Cerebellar cortex (tissue), 1 donor: ENCODE data around the gene ZMYND19.
A peak's percentile ranks its signal among the peaks of the same experiment; 100 is the strongest.
"Not testable (repeated sequence)": the region's sequence is repeated elsewhere in the genome, so short reads cannot be mapped to it uniquely, and the experiment has no call there.

Experiments
- DNase-seq: peaks from one replicate; pipeline ENCODE4 v3.0.0-alpha.2; 2015; ENCODE audit warnings: low spot score

Gene ZMYND19

GRCh38 chr9:137556069-137556838 is 34.1 kb downstream of the ZMYND19 start:
- no peak for DNase-seq

- no peak for DNase-seq
Observed at GRCh38 chr9:137555179-137555578, 35.1 kb downstream of the ZMYND19 start.

GRCh38 chr9:137554349-137554748 is 36.0 kb downstream of the ZMYND19 start:
- no peak for DNase-seq

GRCh38 chr9:137553654-137554053 is 36.7 kb downstream of the ZMYND19 start:
- not testable (repeated sequence) for DNase-seq

- DNase-seq: no peak
Observed at GRCh38 chr9:137552022-137552768, 38.1 kb downstream of the ZMYND19 start.

- DNase-seq: peak; percentile 89
Observed at GRCh38 chr9:137551264-137552021, 38.9 kb downstream of the ZMYND19 start, which contains the start of gene MRPL41. TSS of gene MRPL41 (plus strand) at chr9:137551879. CDS start at chr9:137552082, 203 bp downstream.

- not testable (repeated sequence) for DNase-seq
Observed at GRCh38 chr9:137550958-137551263, 39.4 kb downstream of the ZMYND19 start.

- peak; percentile 90 for DNase-seq
Observed at GRCh38 chr9:137550231-137550621, 40.1 kb downstream of the ZMYND19 start, which contains the start of gene PNPLA7. TSS of gene PNPLA7 (minus strand) at chr9:137550402. CDS start at chr9:137550197, 205 bp downstream.

- DNase-seq: no peak
Observed at GRCh38 chr9:137547687-137548543, 42.4 kb downstream of the ZMYND19 start.

- DNase-seq: no peak
Observed at GRCh38 chr9:137545123-137545522, 45.2 kb downstream of the ZMYND19 start.

GRCh38 chr9:137544176-137544760 is 46.0 kb downstream of the ZMYND19 start:
- DNase-seq: no peak

- no peak for DNase-seq
Observed at GRCh38 chr9:137543237-137543963, 46.9 kb downstream of the ZMYND19 start.

GRCh38 chr9:137542486-137542885 is 47.8 kb downstream of the ZMYND19 start:
- no peak for DNase-seq

- DNase-seq: no peak
Observed at GRCh38 chr9:137540536-137540935, 49.8 kb downstream of the ZMYND19 start.

GRCh38 chr9:137538058-137538457 is 52.3 kb downstream of the ZMYND19 start:
- DNase-seq: no peak

GRCh38 chr9:137536594-137537131 is 53.6 kb downstream of the ZMYND19 start:
- not testable (repeated sequence) for DNase-seq

- no peak for DNase-seq
Observed at GRCh38 chr9:137535120-137535428, 55.2 kb downstream of the ZMYND19 start.

GRCh38 chr9:137534256-137535119 is 55.8 kb downstream of the ZMYND19 start:
- peak; percentile 60 for DNase-seq

- DNase-seq: not testable (repeated sequence)
Observed at GRCh38 chr9:137532891-137533468, 57.3 kb downstream of the ZMYND19 start.
